K562 (cell line): ENCODE data around the gene TNPO3. TPM values are rescaled to one million over a fixed set of nuclear protein-coding genes. Genes with fewer than 3 reads are reported as not detected.

Experiments
- ARHGAP35 ChIP-seq: fragments of 450-650 bp; IDR thresholded peaks from 2 replicates; pipeline ENCODE4 v1.6.1; 2018; ENCODE audit not compliant: partially characterized antibody
- ARID2 ChIP-seq: fragments of 450-650 bp; IDR thresholded peaks from 2 replicates; pipeline ENCODE4 v1.6.1; 2017; ENCODE audit warnings: antibody characterized with exemption, mild to moderate bottlenecking
- CBFA2T3 ChIP-seq: fragments of 450-650 bp; IDR thresholded peaks from 2 replicates; pipeline ENCODE4 v1.6.1; 2017
- CBX2 ChIP-seq: fragments of 200-600 bp; sonication (generic); IDR thresholded peaks from one replicate; pipeline ENCODE4 v1.6.1; 2012; ENCODE audit warnings: mild to moderate bottlenecking, low read length, inconsistent platforms; ENCODE audit not compliant: insufficient read depth, poor library complexity, severe bottlenecking
- CSDE1 ChIP-seq, 2 experiments: fragments of 450-650 bp; IDR thresholded peaks; 2 replicates each; pipeline ENCODE4 v1.6.1; 2016; ENCODE audit warnings: mild to moderate bottlenecking in 1 of 2
- EP400 ChIP-seq: fragments of 450-650 bp; IDR thresholded peaks from 2 replicates; pipeline ENCODE4 v1.6.1; 2017; ENCODE audit warnings: antibody characterized with exemption, mild to moderate bottlenecking, moderate library complexity
- ETS1 ChIP-seq: conservative IDR thresholded peaks from 2 replicates; pipeline ENCODE4 v1.6.1; 2011; ENCODE audit warnings: low read depth, mild to moderate bottlenecking, low read length; ENCODE audit not compliant: control insufficient read depth
- FOXM1 ChIP-seq, 2 experiments: fragments of 450-650 bp in 1 of 2; sonication (generic) in 1 of 2; formaldehyde crosslinking in 1 of 2; IDR thresholded peaks; 2 replicates each; pipeline versions ENCODE4 v1.6.1 to v1.9.0; 2017 to 2022; ENCODE audit warnings: low read depth in 2 of 2, mild to moderate bottlenecking in 2 of 2, missing genetic modification reagents in 1 of 2, moderate library complexity in 1 of 2
- HSF4 ChIP-seq: fragments of 250-450 bp; sonication (Bioruptor Pico); IDR thresholded peaks from 2 replicates; pipeline ENCODE4 v2.1.2; 2022; ENCODE audit warnings: mild to moderate bottlenecking, moderate library complexity, borderline replicate concordance
- JUND ChIP-seq, 2 experiments: IDR thresholded peaks; 2 replicates in 1 of 2; 3 replicates in 1 of 2; pipeline ENCODE4 v1.6.1; 2011; ENCODE audit warnings: borderline replicate concordance in 2 of 2, low read depth in 2 of 2, low read length in 2 of 2, improper control_type of control experiment in 1 of 2, missing biosample characterization in 1 of 2, missing genetic modification characterization in 1 of 2, missing genetic modification reagents in 1 of 2
- KAT7 ChIP-seq: sonication (generic); formaldehyde crosslinking; IDR thresholded peaks from 2 replicates; pipeline ENCODE4 v1.8.0; 2022; ENCODE audit warnings: missing genetic modification reagents, mild to moderate bottlenecking, borderline replicate concordance
- LCOR ChIP-seq: sonication (generic); formaldehyde crosslinking; IDR thresholded peaks from 2 replicates; pipeline ENCODE4 v1.8.0; 2022; ENCODE audit warnings: mild to moderate bottlenecking, missing genetic modification reagents
- MTA2 ChIP-seq: fragments of 450-650 bp; IDR thresholded peaks from 2 replicates; pipeline ENCODE4 v1.6.1; 2016; ENCODE audit warnings: low read depth
- PYGO2 ChIP-seq: fragments of 450-650 bp; IDR thresholded peaks from 2 replicates; pipeline ENCODE4 v1.6.1; 2016; ENCODE audit warnings: mild to moderate bottlenecking, missing genetic modification characterization, moderate library complexity, missing compliant biosample characterization
- RCOR1 ChIP-seq, 2 experiments: IDR thresholded peaks; 2 replicates each; pipeline ENCODE4 v1.6.1; 2012; ENCODE audit warnings: low read depth in 2 of 2, low read length in 2 of 2, borderline replicate concordance in 1 of 2, improper control_type of control experiment in 1 of 2
- SLC30A9 ChIP-seq: fragments of 250-450 bp; sonication (Bioruptor Pico); IDR thresholded peaks from 2 replicates; pipeline ENCODE4 v1.8.0; 2022; ENCODE audit warnings: mild to moderate bottlenecking, moderate library complexity
- SMAD2 ChIP-seq: fragments of 150-350 bp; IDR thresholded peaks from 2 replicates; pipeline ENCODE4 v1.6.1; 2014; ENCODE audit warnings: low read depth, mild to moderate bottlenecking, low read length
- SRSF9 ChIP-seq: fragments of 200-400 bp; formaldehyde crosslinking; IDR thresholded peaks from 2 replicates; pipeline ENCODE4 v1.6.1; 2017; ENCODE audit warnings: low read depth, low read length, borderline replicate concordance
- TEAD4 ChIP-seq, 2 experiments: sonication (generic) in 1 of 2; formaldehyde crosslinking in 1 of 2; IDR thresholded peaks; 2 replicates each; pipeline versions ENCODE4 v1.6.1 to v1.8.0; 2012 to 2022; ENCODE audit warnings: borderline replicate concordance in 1 of 2, inconsistent platforms in 1 of 2, low read length in 1 of 2, mild to moderate bottlenecking in 1 of 2, missing genetic modification reagents in 1 of 2
- USF2 ChIP-seq: sonication (generic); formaldehyde crosslinking; IDR thresholded peaks from 2 replicates; pipeline ENCODE4 v1.5.0; 2020; ENCODE audit warnings: missing genetic modification reagents
- ZC3H8 ChIP-seq: fragments of 450-650 bp; IDR thresholded peaks from 2 replicates; pipeline ENCODE4 v1.6.1; 2017
- ZNF124 ChIP-seq: sonication (generic); formaldehyde crosslinking; IDR thresholded peaks from 2 replicates; pipeline ENCODE4 v1.8.1; 2022; ENCODE audit warnings: missing genetic modification reagents
- ZNF134 ChIP-seq: fragments of 250-450 bp; sonication (Bioruptor Pico); conservative IDR thresholded peaks from 2 replicates; pipeline ENCODE4 v1.4.0; 2020
- polyA plus RNA-seq, 8 experiments: library from polyadenylated mRNA; depleted of rRNA in 4 of 8; stranded (reverse) in 5 of 8; unstranded in 3 of 8; fragments of >200 nt; fragmentation: Nextera tagmentation in 2 of 8; fragmentation: Illumina TruSeq in 1 of 8; extraction: Ambion mirVana in 2 of 8; extraction: Trizol in 1 of 8; gene quantifications; 2 replicates each; pipeline versions ENCODE4 v1.2.1 to v1.2.3, GENCODE V29; 2011 to 2014; ENCODE audit warnings: inconsistent platforms in 1 of 8, missing spikeins in 1 of 8
- total RNA-seq, 7 experiments: library from RNA; depleted of rRNA in 6 of 7; stranded (reverse); fragments of >200 nt in 6 of 7; fragmentation: Illumina TruSeq in 2 of 7; extraction: Trizol in 2 of 7; gene quantifications; 2 replicates each; pipeline versions ENCODE4 v1.2.1 to v1.2.3, GENCODE V29; 2011 to 2021; ENCODE audit warnings: low replicate concordance in 1 of 7
- TF ChIP-seq, protein P1 (sequence below): sonication (generic); formaldehyde crosslinking; IDR thresholded peaks from 2 replicates; pipeline ENCODE4 v1.8.0; 2023; ENCODE audit warnings: mild to moderate bottlenecking, missing genetic modification reagents
- TF ChIP-seq, protein P2 (sequence below): sonication (generic); formaldehyde crosslinking; IDR thresholded peaks from 2 replicates; pipeline ENCODE4 v1.8.1; 2023; ENCODE audit warnings: mild to moderate bottlenecking, missing genetic modification reagents, moderate library complexity

The TNPO3 gene
- total and polyA plus RNA-seq, 9 of the 15 experiments (the other 6 are each of a cell fraction or from before 2014, with no cell fraction given), result 35.8 to 125 (median 110) TPM

DNA sequence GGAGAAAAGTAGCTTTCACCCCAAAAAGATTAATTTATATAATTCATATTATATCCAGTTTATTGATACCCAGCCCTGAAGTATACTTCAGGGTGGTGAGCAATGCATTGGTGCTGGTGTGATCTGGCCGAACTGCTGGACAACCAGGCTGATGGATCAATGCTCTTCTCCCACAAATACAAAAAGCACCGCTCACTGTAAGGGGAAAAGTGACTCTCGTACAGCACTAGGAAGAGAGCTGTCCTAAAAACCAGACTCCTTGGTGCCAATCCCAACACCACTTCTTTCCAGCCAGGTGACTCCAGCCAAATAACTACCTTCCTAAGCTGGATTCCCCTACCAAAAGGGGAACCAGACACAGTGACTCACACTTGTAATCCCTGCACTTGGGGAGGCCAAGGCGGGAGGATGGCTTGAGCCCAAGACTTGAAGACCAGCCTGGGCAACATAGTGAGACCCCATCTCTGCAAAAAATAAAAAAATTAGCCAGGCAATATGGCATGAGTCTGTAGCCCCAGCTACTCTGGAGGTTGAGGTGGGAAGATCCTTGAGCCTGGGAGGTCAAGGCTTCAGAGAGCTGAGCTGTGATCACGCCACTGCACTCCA is 13.1 kb upstream of the TNPO3 start (continued):
- peak; percentile 31 to 86; a peak in 3 of 4 replicates for TF ChIP-seq RCOR1 (IDR thresholded peaks at IDR 0.05; ENCODE audit: borderline replicate concordance in 1 of 2, low read depth in 2 of 2, low read length in 2 of 2)
- TF ChIP-seq MTA2, result no peak
- TF ChIP-seq, protein P1, sequence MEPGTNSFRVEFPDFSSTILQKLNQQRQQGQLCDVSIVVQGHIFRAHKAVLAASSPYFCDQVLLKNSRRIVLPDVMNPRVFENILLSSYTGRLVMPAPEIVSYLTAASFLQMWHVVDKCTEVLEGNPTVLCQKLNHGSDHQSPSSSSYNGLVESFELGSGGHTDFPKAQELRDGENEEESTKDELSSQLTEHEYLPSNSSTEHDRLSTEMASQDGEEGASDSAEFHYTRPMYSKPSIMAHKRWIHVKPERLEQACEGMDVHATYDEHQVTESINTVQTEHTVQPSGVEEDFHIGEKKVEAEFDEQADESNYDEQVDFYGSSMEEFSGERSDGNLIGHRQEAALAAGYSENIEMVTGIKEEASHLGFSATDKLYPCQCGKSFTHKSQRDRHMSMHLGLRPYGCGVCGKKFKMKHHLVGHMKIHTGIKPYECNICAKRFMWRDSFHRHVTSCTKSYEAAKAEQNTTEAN (CRISPR knock-in tag), result no peak
- peak; percentile 75; the same call in 1 of the 2 replicates for TF ChIP-seq JUND (IDR thresholded peaks at IDR 0.05; ENCODE audit: borderline replicate concordance, low read depth, low read length)
- peak; percentile 70; the same call in 1 of the 3 replicates for TF ChIP-seq JUND (tag; IDR thresholded peaks at IDR 0.05; ENCODE audit: borderline replicate concordance, low read depth, low read length)
- no peak for TF ChIP-seq CSDE1 (IDR thresholded peaks at IDR 0.05)
- TF ChIP-seq, protein P2, sequence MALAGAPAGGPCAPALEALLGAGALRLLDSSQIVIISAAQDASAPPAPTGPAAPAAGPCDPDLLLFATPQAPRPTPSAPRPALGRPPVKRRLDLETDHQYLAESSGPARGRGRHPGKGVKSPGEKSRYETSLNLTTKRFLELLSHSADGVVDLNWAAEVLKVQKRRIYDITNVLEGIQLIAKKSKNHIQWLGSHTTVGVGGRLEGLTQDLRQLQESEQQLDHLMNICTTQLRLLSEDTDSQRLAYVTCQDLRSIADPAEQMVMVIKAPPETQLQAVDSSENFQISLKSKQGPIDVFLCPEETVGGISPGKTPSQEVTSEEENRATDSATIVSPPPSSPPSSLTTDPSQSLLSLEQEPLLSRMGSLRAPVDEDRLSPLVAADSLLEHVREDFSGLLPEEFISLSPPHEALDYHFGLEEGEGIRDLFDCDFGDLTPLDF (CRISPR knock-in tag), result no peak
- TF ChIP-seq TEAD4 (IDR thresholded peaks at IDR 0.05; ENCODE audit: low read length), result no peak
- no peak for TF ChIP-seq TEAD4 (CRISPR knock-in tag; IDR thresholded peaks at IDR 0.05; ENCODE audit: borderline replicate concordance)
- no peak for TF ChIP-seq LCOR
- no peak for TF ChIP-seq SRSF9
- no peak for TF ChIP-seq ARID2
- TF ChIP-seq EP400, result no peak
- TF ChIP-seq KAT7 (CRISPR knock-in tag), result no peak
- no peak for TF ChIP-seq SLC30A9 (CRISPR knock-in tag)
- no peak for TF ChIP-seq USF2 (CRISPR knock-in tag)
- no peak for TF ChIP-seq ETS1
- no peak for TF ChIP-seq ZC3H8
- no peak for TF ChIP-seq CBFA2T3
- no peak for TF ChIP-seq ARHGAP35
- TF ChIP-seq CBX2, result no peak
- TF ChIP-seq FOXM1 (IDR thresholded peaks at IDR 0.05; ENCODE audit: low read depth), result no peak
- no peak for TF ChIP-seq FOXM1 (CRISPR knock-in tag; IDR thresholded peaks at IDR 0.05; ENCODE audit: low read depth)
- no peak for TF ChIP-seq ZNF124
- no peak for TF ChIP-seq HSF4 (CRISPR knock-in tag)
- TF ChIP-seq PYGO2 (tag), result no peak
- TF ChIP-seq ZNF134 (CRISPR knock-in tag), result no peak
- TF ChIP-seq SMAD2, result no peak
